GM18867 (cell line): ENCODE data around the gene HORMAD2.
"Not testable (repeated sequence)": the region's sequence is repeated elsewhere in the genome, so short reads cannot be mapped to it uniquely, and the experiment has no call there.

Source experiments
- ATAC-seq: cut with Tn5 transposase; IDR thresholded peaks from one replicate; pipeline ENCODE4 v1.9.1; 2021; ENCODE audit warnings: mild to moderate bottlenecking, moderate library complexity; ENCODE audit not compliant: unreplicated experiment

HORMAD2 gene

GRCh38 chr22:30206944-30207343 is 126.7 kb downstream of the HORMAD2 start:
- no peak for ATAC-seq

GRCh38 chr22:30208631-30209603 is 128.7 kb downstream of the HORMAD2 start:
- ATAC-seq = no peak

GRCh38 chr22:30209642-30210041 is 129.4 kb downstream of the HORMAD2 start:
- no peak for ATAC-seq

GRCh38 chr22:30210235-30210909 is 130.1 kb downstream of the HORMAD2 start:
- ATAC-seq = no peak

- no peak for ATAC-seq
Measured at GRCh38 chr22:30211124-30211820, 131.0 kb downstream of the HORMAD2 start.

GRCh38 chr22:30212363-30212995 is 132.2 kb downstream of the HORMAD2 start:
- ATAC-seq = no peak

GRCh38 chr22:30212996-30213441 is 132.8 kb downstream of the HORMAD2 start:
- no peak for ATAC-seq

- ATAC-seq = no peak
Measured at GRCh38 chr22:30214703-30215407, 134.6 kb downstream of the HORMAD2 start.

- ATAC-seq = not testable (repeated sequence)
Measured at GRCh38 chr22:30216272-30216671, 136.0 kb downstream of the HORMAD2 start.

- no peak for ATAC-seq
Measured at GRCh38 chr22:30216710-30217109, 136.4 kb downstream of the HORMAD2 start.

GRCh38 chr22:30217698-30218560 is 137.7 kb downstream of the HORMAD2 start:
- no peak for ATAC-seq

- ATAC-seq = no peak
Measured at GRCh38 chr22:30219049-30219654, 138.9 kb downstream of the HORMAD2 start.

GRCh38 chr22:30219668-30220278 is 139.5 kb downstream of the HORMAD2 start:
- ATAC-seq = no peak

GRCh38 chr22:30220338-30221012 is 140.2 kb downstream of the HORMAD2 start:
- ATAC-seq = no peak

- no peak for ATAC-seq
Measured at GRCh38 chr22:30221121-30221992, 141.1 kb downstream of the HORMAD2 start.

GRCh38 chr22:30222321-30222720 is 142.1 kb downstream of the HORMAD2 start:
- no peak for ATAC-seq

- no peak for ATAC-seq
Measured at GRCh38 chr22:30223303-30223702, 143.0 kb downstream of the HORMAD2 start.
